ENCODE measurements around the gene HSPD1.

The HSPD1 gene

GRCh38 chr2:197502201-197502600, 2.6 kb upstream of the HSPD1 start:
- peaks cover 18 to 87% (median 58%) of the 10 kb centered on the region in 11 experiments; a peak in 21 of 22 replicates for H4K20me1 ChIP-seq
- H3K36me3 ChIP-seq = peaks cover 45 to 81% (median 69%) of the 10 kb centered on the region in 11 experiments
- H3K4me2 ChIP-seq = peak overlapping the region; percentile 82 to 93 (median 87)
- peak overlapping the region; percentile 81 to 96 (median 89); a peak in 21 of 22 replicates for H3K9ac ChIP-seq
- H3K27me3 ChIP-seq = no peaks in the 10 kb centered on the region
- TF ChIP-seq Cebpa-rat (IDR thresholded peaks at IDR 0.05) = no peak
- H3K9me3 ChIP-seq (replicated peaks in 1 of 11) = no peaks in the 10 kb centered on the region
- H3K4me3 ChIP-seq = peak overlapping the region; percentile 77 to 95 (median 88); a peak in 18 of 20 replicates
- H3K4me1 ChIP-seq = peaks cover 21 to 32% (median 27%) of the 10 kb centered on the region in 10 experiments
- peak overlapping the region in 1 of 11 experiments; percentile 81; a peak in 1 of 22 replicates for H3K27ac ChIP-seq

- H3K27me3 ChIP-seq = no peaks in the 10 kb centered on the region
- H3K4me3 ChIP-seq = peak overlapping the region; percentile 77 to 95 (median 88)
- peak overlapping the region; percentile 81 to 96 (median 89) for H3K9ac ChIP-seq
- peak overlapping the region; percentile 82 to 93 (median 87) for H3K4me2 ChIP-seq
- H3K27ac ChIP-seq = peak overlapping the region; percentile 78 to 95 (median 86)
- no peak for TF ChIP-seq Cebpa-rat (IDR thresholded peaks at IDR 0.05)
- H3K4me1 ChIP-seq = peaks cover 37 to 48% (median 43%) of the 10 kb centered on the region in 10 experiments
- H3K9me3 ChIP-seq (replicated peaks in 1 of 11) = no peaks in the 10 kb centered on the region
- H4K20me1 ChIP-seq = peaks cover 33 to 87% (median 74%) of the 10 kb centered on the region in 11 experiments; a peak in 21 of 22 replicates
- peaks cover 54 to 82% (median 74%) of the 10 kb centered on the region in 11 experiments for H3K36me3 ChIP-seq
Observed at GRCh38 chr2:197500503-197501131, 977 bp upstream of the HSPD1 start.

GRCh38 chr2:197498937-197499593, 575 bp downstream of the HSPD1 start:
- Histone ChIP-seq H3K4me3 (peak overlapping the region; percentile 77 to 95 (median 88)), H3K9me3 (replicated peaks in 1 of 11) (no peaks in the 10 kb centered on the region), H3K4me2 (peak overlapping the region; percentile 69 to 97 (median 90)), H3K36me3 (peaks cover 60 to 84% (median 76%) of the 10 kb centered on the region in 11 experiments), H3K4me1 (peaks cover 42 to 63% (median 50%) of the 10 kb centered on the region in 10 experiments), H3K27ac (peak overlapping the region; percentile 78 to 95 (median 86)), H4K20me1 (peaks cover 45 to 91% (median 82%) of the 10 kb centered on the region in 11 experiments; a peak in 21 of 22 replicates), H3K27me3 (no peaks in the 10 kb centered on the region), H3K9ac (peak overlapping the region; percentile 81 to 96 (median 89))
- no peak for TF ChIP-seq Cebpa-rat (IDR thresholded peaks at IDR 0.05)

- Histone ChIP-seq H3K4me1 (peaks cover 42 to 65% (median 50%) of the 10 kb centered on the region in 10 experiments), H3K36me3 (peaks cover 60 to 84% (median 76%) of the 10 kb centered on the region in 11 experiments), H4K20me1 (peaks cover 45 to 91% (median 83%) of the 10 kb centered on the region in 11 experiments; a peak in 21 of 22 replicates), H3K4me3 (peak overlapping the region; percentile 77 to 95 (median 88)), H3K27me3 (no peaks in the 10 kb centered on the region), H3K9me3 (replicated peaks in 1 of 11) (no peaks in the 10 kb centered on the region), H3K27ac (peak overlapping the region; percentile 78 to 95 (median 86); a peak in 21 of 22 replicates), H3K9ac (peak overlapping the region; percentile 81 to 96 (median 89)), H3K4me2 (peak overlapping the region; percentile 69 to 97 (median 90))
- no peak for TF ChIP-seq Cebpa-rat (IDR thresholded peaks at IDR 0.05)
Observed at GRCh38 chr2:197498235-197498936, 1.3 kb downstream of the HSPD1 start.

- TF ChIP-seq Cebpa-rat (IDR thresholded peaks at IDR 0.05) = no peak
- no peak overlapping the region for H3K27ac ChIP-seq
- H3K4me2 ChIP-seq = peak overlapping the region; percentile 69 to 97 (median 90)
- H3K4me3 ChIP-seq = peak overlapping the region; percentile 77 to 95 (median 88); a peak in 18 of 20 replicates
- no peaks in the 10 kb centered on the region for H3K27me3 ChIP-seq
- peaks cover 64 to 84% (median 76%) of the 10 kb centered on the region in 11 experiments for H3K36me3 ChIP-seq
- H3K9ac ChIP-seq = peak overlapping the region in 10 of 11 experiments; percentile 81 to 96 (median 89); a peak in 19 of 22 replicates
- H3K4me1 ChIP-seq = peaks cover 40 to 56% (median 46%) of the 10 kb centered on the region in 10 experiments
- H3K9me3 ChIP-seq (replicated peaks in 1 of 11) = no peaks in the 10 kb centered on the region
- peaks cover 45 to 91% (median 83%) of the 10 kb centered on the region in 11 experiments; a peak in 21 of 22 replicates for H4K20me1 ChIP-seq
Observed at GRCh38 chr2:197497326-197497725, 2.3 kb downstream of the HSPD1 start.

- Histone ChIP-seq H3K27ac (no peak overlapping the region), H4K20me1 (peaks cover 49 to 91% (median 83%) of the 10 kb centered on the region in 11 experiments; a peak in 21 of 22 replicates), H3K4me2 (peak overlapping the region; percentile 69 to 97 (median 90)), H3K4me3 (peak overlapping the region in 9 of 10 experiments; percentile 77 to 95 (median 88); a peak in 17 of 20 replicates), H3K36me3 (peaks cover 64 to 84% (median 76%) of the 10 kb centered on the region in 11 experiments), H3K27me3 (no peaks in the 10 kb centered on the region), H3K4me1 (peaks cover 34 to 49% (median 40%) of the 10 kb centered on the region in 10 experiments), H3K9ac (peak overlapping the region; percentile 33 to 96 (median 88); a peak in 16 of 22 replicates), H3K9me3 (replicated peaks in 1 of 11) (peaks cover 0 to 4% (median 0%) of the 10 kb centered on the region in 11 experiments; a peak in 1 of 22 replicates)
- no peak for TF ChIP-seq Cebpa-rat (IDR thresholded peaks at IDR 0.05)
Observed at GRCh38 chr2:197496695-197497094, 2.9 kb downstream of the HSPD1 start.

- peak overlapping the region; percentile 69 to 97 (median 90) for H3K4me2 ChIP-seq
- peaks cover 50 to 91% (median 89%) of the 10 kb centered on the region in 11 experiments; a peak in 21 of 22 replicates for H4K20me1 ChIP-seq
- H3K36me3 ChIP-seq = peaks cover 75 to 86% (median 81%) of the 10 kb centered on the region in 11 experiments
- H3K9ac ChIP-seq = peak overlapping the region in 3 of 11 experiments; percentile 6 to 24 (median 10); a peak in 2 of 22 replicates
- peaks cover 30 to 45% (median 35%) of the 10 kb centered on the region in 10 experiments for H3K4me1 ChIP-seq
- no peak for TF ChIP-seq Cebpa-rat (IDR thresholded peaks at IDR 0.05)
- peaks cover 0 to 4% (median 0%) of the 10 kb centered on the region in 11 experiments; a peak in 1 of 22 replicates for H3K9me3 ChIP-seq (replicated peaks in 1 of 11)
- H3K27ac ChIP-seq = no peak overlapping the region
- peak overlapping the region in 8 of 10 experiments; percentile 36 to 95 (median 88); a peak in 11 of 20 replicates for H3K4me3 ChIP-seq
- no peaks in the 10 kb centered on the region for H3K27me3 ChIP-seq
Observed at GRCh38 chr2:197495433-197496134, 4.1 kb downstream of the HSPD1 start.
